BJ (cell line): Measurements from ENCODE around the gene CAPSL. TPM values are rescaled to one million over a fixed set of nuclear protein-coding genes. Genes with fewer than 3 reads are reported as not detected.

Experiments used
- CTCF ChIA-PET: fragments of 350-600 bp; formaldehyde crosslinking; extraction: SDS; loops from one replicate; lab custom pipeline; 2021; ENCODE audit warnings: antibody characterized with exemption, inconsistent platforms; lab: Yijun Ruan, JAX
- POLR2A ChIA-PET: fragments of 300-600 bp; sonication (Branson Sonifier 250); formaldehyde crosslinking; extraction: SDS; loops from one replicate; lab custom pipeline; 2021; ENCODE audit warnings: antibody characterized with exemption; lab: Charles Lee
- DNase-seq: peaks from one replicate; pipeline ENCODE4 v3.0.0-alpha.2; 2011; ENCODE audit warnings: low read depth
- H3K27me3 ChIP-seq: 2 replicates; pipeline ENCODE4 v1.6.0; 2011; ENCODE audit warnings: low read length; ENCODE audit not compliant: control insufficient read depth, insufficient read depth
- H3K36me3 ChIP-seq: 2 replicates; pipeline ENCODE4 v1.5.1; 2011; ENCODE audit warnings: low read length; ENCODE audit not compliant: control insufficient read depth, insufficient read depth
- H3K4me3 ChIP-seq: 2 replicates; pipeline ENCODE4 v1.5.1; 2011; ENCODE audit warnings: low read depth, mild to moderate bottlenecking, control low read depth, low read length
- CTCF ChIP-seq: IDR thresholded peaks from 2 replicates; pipeline ENCODE4 v1.5.1; 2011; ENCODE audit warnings: low read depth, mild to moderate bottlenecking, control low read depth, inconsistent platforms, low read length, moderate library complexity; ENCODE audit not compliant: insufficient read depth
- polyA plus RNA-seq: library from polyadenylated mRNA; depleted of rRNA; stranded (reverse); fragments of >200 nt; gene quantifications from 2 replicates; pipeline ENCODE4 v1.2.3, GENCODE V29; 2011

CAPSL gene
- polyA plus RNA-seq, 1 experiment: 0.18 TPM

- Histone ChIP-seq H3K36me3 (no peaks in the 10 kb centered on the region), H3K27me3 (no peaks in the 10 kb centered on the region), H3K4me3 (no peak overlapping the region)
- no peak for DNase-seq
- CTCF ChIA-PET: interaction anchor here (0.8 to 1.4 kb wide), 4 partner anchors 9 to 111 kb away, joined by 3 read pairs; no protein-coding TSS in a partner anchor
- TF ChIP-seq CTCF: no peak
- POLR2A ChIA-PET: interaction anchor here (0.5 to 0.6 kb wide), 2 partner anchors 26 to 264 kb away, joined by 3 to 5 read pairs; no protein-coding TSS in a partner anchor
These were observed 48.1 kb downstream of the CAPSL start for GRCh38 chr5:35890021-35891020.

GRCh38 chr5:35887321-35888100 is 50.9 kb downstream of the CAPSL start:
- H3K27me3 ChIP-seq: no peaks in the 10 kb centered on the region
- TF ChIP-seq CTCF: no peak
- no peak for DNase-seq
- POLR2A ChIA-PET: no interaction called here
- no peaks in the 10 kb centered on the region for H3K36me3 ChIP-seq
- no peak overlapping the region for H3K4me3 ChIP-seq
- CTCF ChIA-PET: no interaction called here

GRCh38 chr5:35886381-35886780 is 52.0 kb downstream of the CAPSL start:
- POLR2A ChIA-PET: no interaction called here
- Histone ChIP-seq H3K27me3 (no peaks in the 10 kb centered on the region), H3K4me3 (no peak overlapping the region), H3K36me3 (no peaks in the 10 kb centered on the region; the same call in 1 of the 2 replicates)
- CTCF ChIA-PET: no interaction called here
- no peak for DNase-seq
- TF ChIP-seq CTCF: no peak

- H3K36me3 ChIP-seq: no peaks in the 10 kb centered on the region; the same call in 1 of the 2 replicates
- TF ChIP-seq CTCF: no peak
- ChIA-PET POLR2A (interaction anchor here (0.6 kb wide), 1 partner anchor 34 kb away, joined by 6 read pairs; no protein-coding TSS in a partner anchor), CTCF (interaction anchor here (0.9 to 1.4 kb wide), 2 partner anchors 101 to 234 kb away, joined by 3 read pairs; no protein-coding TSS in a partner anchor)
- DNase-seq: no peak
- H3K27me3 ChIP-seq: no peaks in the 10 kb centered on the region
- no peak overlapping the region for H3K4me3 ChIP-seq
These were observed 53.6 kb downstream of the CAPSL start for GRCh38 chr5:35884773-35885172.
